Activated CD8-positive, alpha-beta memory T cell treated with anti-CD3 and anti-CD28 coated beads, Interleukin-2, amount 10 ng/mL, durations not matched to agents 7 days and 5 days (primary cell): ENCODE measurements around the gene TTLL11. TPM values are rescaled to one million over a fixed set of nuclear protein-coding genes. Genes with fewer than 3 reads are reported as not detected.

ENCODE experiments used
- ATAC-seq: fragments of 150-1000 bp; cut with Tn5 transposase; one replicate; pipeline ENCODE4 v1.10.0; 2021; ENCODE audit warnings: moderate library complexity
- CTCF ChIA-PET: fragments of 350-600 bp; sonication (Branson Sonifier 250); formaldehyde crosslinking; loops from one replicate; lab custom pipeline; 2021; ENCODE audit warnings: antibody characterized with exemption; lab: Charles Lee
- DNase-seq: peaks from one replicate; pipeline ENCODE4 v3.0.0-alpha.2; 2020
- H3K27ac Mint-ChIP-seq: one replicate; pipeline ENCODE4 v1.8.0; 2021; ENCODE audit warnings: mild to moderate bottlenecking, mixed read lengths
- H3K27me3 Mint-ChIP-seq: one replicate; pipeline ENCODE4 v1.8.0; 2021; ENCODE audit warnings: mixed read lengths
- H3K36me3 Mint-ChIP-seq: one replicate; pipeline ENCODE4 v1.8.0; 2021; ENCODE audit warnings: mild to moderate bottlenecking, mixed read lengths
- H3K4me1 Mint-ChIP-seq: one replicate; pipeline ENCODE4 v1.8.0; 2021; ENCODE audit warnings: mixed read lengths
- H3K4me3 Mint-ChIP-seq: one replicate; pipeline ENCODE4 v1.8.0; 2021; ENCODE audit warnings: mild to moderate bottlenecking, moderate library complexity, mixed read lengths
- H3K9me3 Mint-ChIP-seq: one replicate; pipeline ENCODE4 v1.8.0; 2022; ENCODE audit warnings: low read depth, mixed read lengths
- total RNA-seq, 2 experiments: library from RNA; stranded (reverse); gene quantifications; one replicate each; pipeline ENCODE4 v1.2.3, GENCODE V29; 2021

TTLL11 gene
- total RNA-seq, 2 experiments from 2014 or later, result 2.2 to 2.5 TPM

DNA sequence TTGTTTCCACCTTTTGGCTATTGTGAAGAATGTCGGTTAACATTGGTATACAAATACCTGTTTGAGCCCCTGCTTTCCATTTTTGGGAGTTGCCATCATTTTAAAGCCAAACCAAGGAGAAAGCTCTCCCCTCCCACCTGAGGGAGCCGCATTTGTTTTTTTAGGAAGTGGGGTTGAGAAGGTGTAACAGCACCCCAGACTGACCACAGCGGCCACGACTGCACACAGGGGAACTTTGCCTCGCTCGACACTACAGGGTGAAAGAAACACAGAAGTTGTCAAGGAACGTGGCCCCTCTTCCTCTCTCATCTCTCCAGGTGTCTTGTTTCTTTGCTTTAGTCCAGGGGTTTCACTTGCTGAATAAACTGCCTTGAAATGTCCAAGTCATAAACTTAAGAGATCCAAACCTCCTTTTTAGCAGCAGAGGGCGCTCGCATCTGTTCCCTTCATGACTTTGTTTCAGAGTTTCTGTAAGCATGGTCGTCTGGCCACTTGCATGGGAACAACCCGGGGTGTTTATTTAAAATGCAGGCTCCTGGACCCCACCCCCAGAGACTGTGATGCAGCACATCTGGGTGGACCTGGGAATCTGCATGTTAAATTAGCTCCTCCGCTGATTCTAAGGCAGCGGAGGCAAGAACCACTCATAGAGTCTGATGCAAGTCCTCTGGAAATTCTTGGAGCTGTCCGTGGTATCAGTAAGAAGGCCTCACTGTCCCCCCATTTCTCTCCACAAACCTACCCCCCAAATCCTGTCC is 2.1 kb upstream of the TTLL11 start:
- Mint-ChIP-seq H3K27ac (no peak overlapping the region), H3K4me1 (peaks cover 25% of the 10 kb centered on the region), H3K36me3 (peaks cover 1% of the 10 kb centered on the region), H3K4me3 (peak overlapping the region; percentile 27), H3K27me3 (peaks cover 37% of the 10 kb centered on the region), H3K9me3 (no peaks in the 10 kb centered on the region)
- DNase-seq (peak; percentile 69), ATAC-seq (no peak)
- CTCF ChIA-PET, result interaction anchor here (1.0 to 8.6 kb wide), 5 partner anchors 9 to 347 kb away, joined by 3 to 294 read pairs (median 3); no protein-coding TSS in a partner anchor

DNA sequence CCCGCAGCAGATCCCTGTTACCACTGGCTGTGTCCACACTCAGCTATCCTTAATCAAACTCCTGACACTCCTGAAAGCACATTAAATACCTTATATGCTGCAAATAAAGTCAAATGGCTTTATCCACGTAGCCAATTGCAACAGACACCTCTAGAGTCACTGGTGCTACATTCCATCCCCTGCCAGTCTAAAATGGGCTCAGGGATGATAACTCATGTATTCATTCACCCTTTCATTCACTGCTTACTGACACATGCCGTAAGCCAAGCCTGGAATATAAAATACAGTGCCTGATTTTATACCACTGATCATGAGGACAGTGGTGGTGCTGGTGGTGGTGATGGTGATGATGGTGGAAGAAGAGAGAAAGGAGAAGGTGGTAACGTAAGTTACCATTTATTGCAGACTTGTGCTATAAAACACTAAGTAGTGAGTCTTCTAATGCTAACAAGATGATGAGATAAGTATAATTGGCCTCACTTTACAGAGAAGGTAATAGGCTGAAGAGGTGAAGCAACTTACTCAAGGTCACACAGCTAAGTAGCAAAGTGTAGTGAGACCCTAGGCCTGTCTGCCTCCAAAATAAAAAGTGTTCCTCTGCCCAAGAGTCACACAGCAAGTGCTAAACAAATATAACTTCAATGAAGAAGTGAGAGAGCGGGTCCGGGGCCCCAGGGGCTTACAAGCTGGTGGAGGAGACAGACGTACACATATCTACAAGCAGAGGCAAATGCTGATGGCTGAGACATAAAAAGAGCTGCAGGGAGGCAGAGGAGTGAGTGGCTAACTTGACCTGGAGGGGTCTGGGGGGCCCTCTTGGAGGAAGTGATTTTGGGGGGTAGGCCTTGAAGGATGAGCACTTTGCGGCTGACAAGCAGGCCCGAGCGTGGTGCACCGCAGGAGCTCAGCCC is 1.2 kb downstream of the TTLL11 start:
- no peaks in the 10 kb centered on the region for H3K9me3 Mint-ChIP-seq
- peaks cover 2% of the 10 kb centered on the region for H3K36me3 Mint-ChIP-seq
- ATAC-seq (no peak), DNase-seq (no peak)
- CTCF ChIA-PET, result interaction anchor here (0.8 to 8.6 kb wide), 8 partner anchors 29 to 719 kb away, joined by 3 to 294 read pairs (median 3); no protein-coding TSS in a partner anchor
- peaks cover 23% of the 10 kb centered on the region for H3K27me3 Mint-ChIP-seq
- peaks cover 23% of the 10 kb centered on the region for H3K4me1 Mint-ChIP-seq
- peak overlapping the region; percentile 77 for H3K4me3 Mint-ChIP-seq
- peak overlapping the region; percentile 34 for H3K27ac Mint-ChIP-seq

DNA sequence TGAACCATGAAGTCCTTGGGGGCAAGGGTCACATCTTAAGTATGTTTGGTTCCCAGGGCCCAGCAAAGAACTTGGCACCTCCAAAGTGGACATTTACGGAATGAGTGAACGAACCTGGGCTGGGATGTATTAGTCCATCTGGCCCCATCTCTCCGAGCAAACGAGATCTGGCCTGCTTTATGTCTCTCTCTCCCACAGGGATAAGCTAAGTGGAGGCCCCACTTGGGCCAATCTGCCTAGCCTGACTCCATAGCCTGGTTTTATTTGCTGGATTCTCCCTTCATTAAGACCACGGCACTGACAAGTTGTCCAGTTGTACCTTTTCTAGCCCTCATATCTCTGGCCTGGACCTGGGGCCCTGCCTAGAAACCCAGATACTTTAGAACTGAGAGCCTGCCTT is 2.1 kb downstream of the TTLL11 start:
- H3K4me3 Mint-ChIP-seq, result no peak overlapping the region

DNA sequence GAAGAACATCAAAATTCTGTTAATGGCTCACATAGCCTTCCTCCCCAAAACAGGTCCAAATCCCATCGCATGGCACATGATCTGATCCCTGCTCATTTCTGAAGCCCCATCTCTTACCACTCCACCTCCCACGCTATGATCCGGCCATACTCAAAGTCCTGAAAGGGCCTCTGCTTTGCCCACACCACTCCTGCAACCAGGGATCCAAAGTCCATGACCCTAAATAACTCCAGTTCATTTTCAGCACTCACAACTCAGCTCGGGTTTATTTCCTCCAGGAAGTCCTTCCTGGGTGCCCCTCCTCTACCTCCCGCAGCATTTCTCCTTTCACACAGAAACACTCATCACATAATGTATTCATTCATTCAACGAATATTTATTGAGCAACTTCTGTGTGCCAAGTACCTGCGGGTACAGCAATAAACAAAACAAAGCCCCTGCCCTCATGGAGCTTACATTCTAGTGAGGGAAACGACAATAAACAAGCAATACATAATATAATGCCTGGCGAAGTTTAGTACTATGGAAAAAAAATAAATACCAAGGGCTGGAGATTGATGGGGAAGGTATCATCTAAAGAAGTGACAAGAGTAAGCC is 2.7 kb downstream of the TTLL11 start:
- Mint-ChIP-seq H3K36me3 (peaks cover 2% of the 10 kb centered on the region), H3K27ac (no peak overlapping the region), H3K27me3 (peaks cover 15% of the 10 kb centered on the region), H3K4me3 (no peak overlapping the region), H3K9me3 (no peaks in the 10 kb centered on the region), H3K4me1 (peaks cover 23% of the 10 kb centered on the region)
- CTCF ChIA-PET, result interaction anchor here (1.7 to 3.2 kb wide), 2 partner anchors 8 to 32 kb away, joined by 4 to 17 read pairs; no protein-coding TSS in a partner anchor
- no peak for DNase-seq
- ATAC-seq, result no peak

More for the DNA sequence above, 2.1 kb downstream of the TTLL11 start:
- CTCF ChIA-PET, result interaction anchor here (1.7 kb wide), 1 partner anchor 32 kb away, joined by 4 read pairs; no protein-coding TSS in a partner anchor
- Mint-ChIP-seq H3K27ac (no peak overlapping the region), H3K9me3 (no peaks in the 10 kb centered on the region), H3K36me3 (peaks cover 2% of the 10 kb centered on the region), H3K4me1 (peaks cover 23% of the 10 kb centered on the region), H3K27me3 (peaks cover 17% of the 10 kb centered on the region)
- DNase-seq, result no peak
- no peak for ATAC-seq

DNA sequence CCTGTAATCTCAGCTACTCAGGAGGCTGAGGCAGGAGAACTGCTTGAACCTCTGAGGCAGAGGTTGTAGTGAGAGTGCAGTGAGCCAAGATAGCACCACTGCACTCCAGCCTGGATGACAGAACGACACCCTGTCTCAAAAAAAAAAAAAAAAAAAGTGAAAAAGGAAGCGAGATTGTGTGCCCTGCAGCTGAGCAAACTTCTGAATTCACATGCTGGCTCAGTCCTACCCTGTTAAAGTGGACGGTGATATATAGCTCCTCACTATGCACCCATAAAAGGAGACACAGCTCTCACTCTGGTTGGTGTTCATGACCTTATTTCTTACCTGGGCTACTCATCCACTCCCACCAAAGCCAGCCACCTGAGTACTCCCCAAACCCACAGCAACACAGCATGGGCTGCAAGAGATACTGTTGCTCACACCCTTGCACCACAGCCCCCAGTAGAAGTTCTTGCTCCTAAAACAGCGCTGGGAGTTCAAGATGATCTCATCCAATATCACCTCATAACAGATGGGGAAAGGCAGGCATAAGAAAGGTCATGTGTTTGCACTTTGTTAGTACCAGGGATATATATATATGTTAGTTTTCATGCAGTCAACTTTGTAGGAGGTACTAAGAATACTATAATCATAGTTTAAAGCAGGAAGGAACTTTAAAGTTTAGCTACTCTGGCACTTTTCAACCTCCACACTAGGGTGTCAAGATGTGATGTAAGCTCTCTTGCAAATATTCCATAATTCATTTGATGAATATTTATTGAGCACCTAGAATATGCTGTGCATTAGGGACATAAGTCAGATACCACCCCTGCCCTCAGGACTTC is 4.0 kb downstream of the TTLL11 start:
- Mint-ChIP-seq H3K27me3 (peaks cover 5% of the 10 kb centered on the region), H3K36me3 (peaks cover 2% of the 10 kb centered on the region), H3K27ac (no peak overlapping the region), H3K4me1 (peaks cover 13% of the 10 kb centered on the region), H3K9me3 (no peaks in the 10 kb centered on the region), H3K4me3 (no peak overlapping the region)
- DNase-seq (no peak), ATAC-seq (no peak)
- CTCF ChIA-PET, result interaction anchor here (0.7 to 3.2 kb wide), 4 partner anchors 9 to 34 kb away, joined by 3 to 17 read pairs (median 4); no protein-coding TSS in a partner anchor

DNA sequence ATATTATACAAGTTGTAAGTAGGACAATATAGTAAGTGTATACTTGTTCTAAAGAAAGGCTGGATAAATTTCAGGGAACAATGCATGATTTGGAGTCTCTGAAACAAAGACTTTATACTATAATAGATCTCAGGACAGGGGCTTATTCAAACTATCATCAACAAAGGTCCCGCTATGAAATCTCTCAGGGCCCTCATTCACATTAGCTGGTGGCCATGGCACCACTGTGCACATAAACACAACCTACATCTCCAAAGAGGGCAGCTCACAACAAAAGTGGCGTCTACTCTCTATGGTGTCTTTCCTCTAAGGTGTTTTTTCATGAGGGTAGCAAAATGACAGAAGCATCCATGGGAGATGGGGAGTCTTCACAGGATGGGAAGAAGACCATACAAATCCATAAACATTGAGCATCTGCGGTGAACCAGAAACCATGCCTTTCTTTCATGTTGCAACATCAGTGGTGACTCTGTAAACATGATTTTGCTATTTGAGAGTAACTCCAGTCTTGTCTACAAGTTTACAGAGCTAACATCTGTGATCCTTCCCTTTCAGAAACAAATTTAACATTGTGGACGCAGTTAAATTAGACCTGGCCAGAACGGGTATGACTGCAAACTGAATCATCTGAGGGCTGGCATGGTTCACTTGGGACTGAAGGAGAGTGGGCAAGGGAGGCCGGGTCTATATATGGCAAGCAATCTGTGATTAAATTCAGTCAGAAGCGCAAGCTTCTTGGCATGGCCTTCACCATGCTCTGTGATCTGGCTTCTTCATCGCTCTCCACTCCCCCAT is 5.5 kb downstream of the TTLL11 start:
- Mint-ChIP-seq H3K27me3 (no peaks in the 10 kb centered on the region), H3K4me1 (peaks cover 10% of the 10 kb centered on the region), H3K9me3 (no peaks in the 10 kb centered on the region), H3K27ac (no peak overlapping the region), H3K36me3 (peaks cover 2% of the 10 kb centered on the region), H3K4me3 (no peak overlapping the region)
- no peak for ATAC-seq
- CTCF ChIA-PET, result interaction anchor here (1.0 to 3.2 kb wide), 3 partner anchors 11 to 36 kb away, joined by 4 to 17 read pairs (median 5); no protein-coding TSS in a partner anchor
- DNase-seq, result no peak

DNA sequence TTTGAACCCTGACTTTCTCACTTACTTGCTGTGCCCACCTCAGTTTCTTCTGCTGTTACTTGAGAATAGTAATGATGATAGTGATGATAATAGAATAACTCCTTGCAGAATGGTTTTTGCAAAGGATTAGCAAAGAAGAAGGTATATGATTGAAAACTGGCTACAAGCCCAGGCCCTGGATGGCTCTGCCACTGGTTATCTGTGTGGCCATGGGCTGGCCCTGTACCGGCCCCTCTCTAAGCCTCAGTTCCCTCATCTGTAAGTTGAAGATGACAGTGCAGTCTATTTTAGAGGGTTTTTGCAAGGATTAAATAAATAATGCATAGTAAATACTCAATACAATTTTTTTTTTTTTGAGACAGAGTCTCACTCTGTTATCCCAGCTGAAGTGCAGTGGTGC is 6.2 kb downstream of the TTLL11 start:
- no peaks in the 10 kb centered on the region for H3K9me3 Mint-ChIP-seq
- CTCF ChIA-PET, result interaction anchor here (3.2 kb wide), 1 partner anchor 12 kb away, joined by 17 read pairs; no protein-coding TSS in a partner anchor
- no peak for DNase-seq
- no peak for ATAC-seq
- peaks cover 2% of the 10 kb centered on the region for H3K36me3 Mint-ChIP-seq
- no peak overlapping the region for H3K4me3 Mint-ChIP-seq
- H3K27ac Mint-ChIP-seq, result no peak overlapping the region
- peaks cover 5% of the 10 kb centered on the region for H3K4me1 Mint-ChIP-seq
- H3K27me3 Mint-ChIP-seq, result no peaks in the 10 kb centered on the region

DNA sequence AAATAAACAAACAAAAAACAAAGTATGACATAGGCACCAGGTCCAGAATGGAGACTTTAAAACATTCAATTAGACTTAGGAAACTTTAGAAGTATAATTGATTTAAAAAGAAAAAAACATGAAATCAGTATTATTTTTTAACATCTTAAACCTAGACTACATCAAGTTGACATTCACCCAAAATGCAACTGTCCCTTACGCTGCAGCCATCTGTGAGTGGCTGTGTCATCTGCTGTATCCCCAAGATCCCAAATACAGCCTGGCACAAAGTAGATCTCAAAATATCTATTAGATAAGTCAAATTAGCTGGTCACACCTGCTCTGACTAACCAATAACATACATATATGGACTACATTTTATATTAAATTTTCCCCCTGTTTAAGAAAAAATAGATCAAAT is 7.8 kb downstream of the TTLL11 start:
- CTCF ChIA-PET, result interaction anchor here (1.2 kb wide), 1 partner anchor 14 kb away, joined by 3 read pairs; no protein-coding TSS in a partner anchor
- no peaks in the 10 kb centered on the region for H3K27me3 Mint-ChIP-seq

DNA sequence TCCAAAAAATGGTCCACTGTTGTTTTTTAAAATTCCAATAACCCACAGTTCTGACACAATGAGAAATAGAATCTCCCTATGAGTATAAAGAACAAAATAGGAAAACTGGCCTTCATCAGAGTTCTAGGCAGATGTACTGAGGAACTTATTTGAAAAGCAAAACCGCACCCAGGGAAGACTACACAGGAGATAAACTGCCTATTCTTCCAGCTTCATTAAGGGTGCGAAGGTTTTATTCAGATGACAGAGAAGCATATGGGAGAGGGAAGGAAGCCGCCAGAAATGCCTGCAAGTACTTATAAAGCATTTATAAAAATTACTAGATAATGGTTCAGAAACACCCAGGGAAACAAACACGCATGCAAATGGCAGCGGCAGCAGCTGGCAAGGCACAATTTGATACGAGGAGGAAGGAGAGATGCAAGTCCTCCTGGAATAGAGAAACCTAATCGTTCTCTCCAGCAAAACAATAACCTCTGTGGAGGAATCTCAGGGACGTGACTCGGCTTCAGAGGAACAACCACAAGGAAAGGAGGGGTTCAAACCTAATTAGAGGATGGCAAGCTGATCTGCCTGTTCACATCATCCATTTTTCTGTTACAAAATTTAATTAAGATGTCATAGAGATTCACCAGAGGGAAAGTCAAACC is 9.0 kb downstream of the TTLL11 start:
- CTCF ChIA-PET, result no interaction called here
- no peak overlapping the region for H3K4me3 Mint-ChIP-seq
- no peak overlapping the region for H3K27ac Mint-ChIP-seq
- no peaks in the 10 kb centered on the region for H3K4me1 Mint-ChIP-seq
- DNase-seq (no peak), ATAC-seq (no peak)
- H3K36me3 Mint-ChIP-seq, result no peaks in the 10 kb centered on the region
- no peaks in the 10 kb centered on the region for H3K9me3 Mint-ChIP-seq
- no peaks in the 10 kb centered on the region for H3K27me3 Mint-ChIP-seq

More for the DNA sequence above, 7.8 kb downstream of the TTLL11 start:
- Mint-ChIP-seq H3K4me1 (no peaks in the 10 kb centered on the region), H3K9me3 (no peaks in the 10 kb centered on the region), H3K27ac (no peak overlapping the region), H3K4me3 (no peak overlapping the region), H3K36me3 (peaks cover 2% of the 10 kb centered on the region)
- ATAC-seq (no peak), DNase-seq (no peak)

DNA sequence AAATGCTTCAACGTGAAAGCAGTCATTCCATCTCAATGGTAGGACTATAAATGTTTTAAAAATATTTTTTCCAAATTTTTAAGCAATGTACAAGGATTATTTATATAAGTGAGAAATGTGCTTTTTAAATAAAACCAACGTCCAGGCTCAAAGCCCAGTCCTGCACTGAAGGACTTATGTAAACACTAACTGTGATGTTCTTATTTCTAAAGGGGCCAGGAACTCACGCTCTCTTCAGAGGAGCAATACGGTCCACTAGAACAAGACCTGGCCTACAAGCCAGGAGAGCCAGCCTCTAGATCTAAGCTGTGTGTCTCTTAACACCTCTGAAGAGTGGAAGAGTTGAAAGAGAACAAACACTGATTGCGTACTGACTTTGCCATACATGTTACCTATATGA is 12.1 kb downstream of the TTLL11 start:
- Mint-ChIP-seq H3K27ac (no peak overlapping the region), H3K4me1 (no peaks in the 10 kb centered on the region), H3K4me3 (no peak overlapping the region), H3K9me3 (peaks cover 12% of the 10 kb centered on the region), H3K36me3 (peaks cover 8% of the 10 kb centered on the region), H3K27me3 (no peaks in the 10 kb centered on the region)
- no peak for ATAC-seq
- DNase-seq, result no peak
- CTCF ChIA-PET, result interaction anchor here (1.6 kb wide), 1 partner anchor 18 kb away, joined by 5 read pairs; no protein-coding TSS in a partner anchor

DNA sequence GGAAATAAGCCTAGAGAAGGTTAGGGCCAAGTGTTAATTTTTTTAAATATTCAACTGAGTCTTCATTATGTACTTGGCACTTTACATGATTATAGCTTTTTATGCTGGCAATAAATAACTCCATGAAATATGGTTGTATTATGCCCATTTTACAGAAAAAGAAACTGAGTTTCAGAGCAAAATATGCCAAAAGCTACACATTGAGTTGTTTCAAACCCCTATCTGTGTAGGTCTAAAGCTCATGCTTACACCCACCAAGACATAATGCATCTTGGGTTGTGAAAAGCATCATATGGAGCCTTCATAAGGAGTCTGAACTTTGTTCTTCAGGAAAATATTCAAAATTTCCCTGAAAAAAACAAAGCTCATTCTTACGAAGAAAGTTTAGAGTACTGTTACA is 14.6 kb downstream of the TTLL11 start:
- no peak overlapping the region for H3K4me3 Mint-ChIP-seq
- H3K27ac Mint-ChIP-seq, result no peak overlapping the region
- CTCF ChIA-PET, result interaction anchor here (1.1 kb wide), 1 partner anchor 528 kb away, joined by 3 read pairs; no protein-coding TSS in a partner anchor

More for the DNA sequence above, 14.6 kb downstream of the TTLL11 start:
- Mint-ChIP-seq H3K9me3 (peaks cover 12% of the 10 kb centered on the region), H3K27me3 (no peaks in the 10 kb centered on the region), H3K4me1 (no peaks in the 10 kb centered on the region), H3K36me3 (peaks cover 8% of the 10 kb centered on the region)
- DNase-seq (no peak), ATAC-seq (no peak)
